IMR-90 (cell line): ENCODE data around the gene ZNF454.

Experiments used
- CEBPB ChIP-seq: IDR thresholded peaks from 2 replicates; pipeline ENCODE4 v1.6.1; 2012; ENCODE audit warnings: low read depth, low read length, improper control_type of control experiment
- FOS ChIP-seq: fragments of 150-350 bp; IDR thresholded peaks from 2 replicates; pipeline ENCODE4 v1.6.1; 2016; ENCODE audit warnings: low read depth, low read length
- MAFK ChIP-seq: IDR thresholded peaks from 2 replicates; pipeline ENCODE4 v1.6.1; 2012; ENCODE audit warnings: low read depth, low read length, improper control_type of control experiment
- MAZ ChIP-seq: IDR thresholded peaks from 2 replicates; pipeline ENCODE4 v1.6.1; 2012; ENCODE audit warnings: low read depth, mild to moderate bottlenecking, low read length, improper control_type of control experiment, moderate library complexity, borderline replicate concordance
- MXI1 ChIP-seq: IDR thresholded peaks from 2 replicates; pipeline ENCODE4 v1.6.1; 2012; ENCODE audit warnings: low read depth, mild to moderate bottlenecking, low read length, moderate library complexity, borderline replicate concordance
- NFE2L2 ChIP-seq: fragments of 150-350 bp; IDR thresholded peaks from 2 replicates; pipeline ENCODE4 v1.6.1; 2016; ENCODE audit warnings: low read depth, mild to moderate bottlenecking, low read length
- POLR2A ChIP-seq: IDR thresholded peaks from 2 replicates; pipeline ENCODE4 v1.6.1; 2012; ENCODE audit warnings: mild to moderate bottlenecking, low read depth, low read length
- RAD21 ChIP-seq: IDR thresholded peaks from 2 replicates; pipeline ENCODE4 v1.6.1; 2012; ENCODE audit warnings: low read length, improper control_type of control experiment
- RCOR1 ChIP-seq: IDR thresholded peaks from 2 replicates; pipeline ENCODE4 v1.6.1; 2012; ENCODE audit warnings: mild to moderate bottlenecking, low read length, improper control_type of control experiment; ENCODE audit not compliant: insufficient replicate concordance
- RFX5 ChIP-seq: IDR thresholded peaks from 2 replicates; pipeline ENCODE4 v1.8.0; 2012; ENCODE audit warnings: low read depth, mild to moderate bottlenecking, low read length, moderate library complexity
- SMC3 ChIP-seq: fragments of 150-350 bp; IDR thresholded peaks from 2 replicates; pipeline ENCODE4 v1.6.1; 2016; ENCODE audit warnings: low read depth, mild to moderate bottlenecking, antibody characterized with exemption, low read length, moderate library complexity
- TF ChIP-seq, protein P1 (sequence below): conservative IDR thresholded peaks from 2 replicates; pipeline ENCODE4 v1.5.1; 2012; ENCODE audit warnings: mild to moderate bottlenecking, low read depth, low read length, improper control_type of control experiment
- TF ChIP-seq, protein P2 (sequence below): fragments of 150-350 bp; IDR thresholded peaks from 2 replicates; pipeline ENCODE4 v1.6.1; 2017; ENCODE audit warnings: mild to moderate bottlenecking, antibody characterized with exemption, low read length, low read depth

DNA sequence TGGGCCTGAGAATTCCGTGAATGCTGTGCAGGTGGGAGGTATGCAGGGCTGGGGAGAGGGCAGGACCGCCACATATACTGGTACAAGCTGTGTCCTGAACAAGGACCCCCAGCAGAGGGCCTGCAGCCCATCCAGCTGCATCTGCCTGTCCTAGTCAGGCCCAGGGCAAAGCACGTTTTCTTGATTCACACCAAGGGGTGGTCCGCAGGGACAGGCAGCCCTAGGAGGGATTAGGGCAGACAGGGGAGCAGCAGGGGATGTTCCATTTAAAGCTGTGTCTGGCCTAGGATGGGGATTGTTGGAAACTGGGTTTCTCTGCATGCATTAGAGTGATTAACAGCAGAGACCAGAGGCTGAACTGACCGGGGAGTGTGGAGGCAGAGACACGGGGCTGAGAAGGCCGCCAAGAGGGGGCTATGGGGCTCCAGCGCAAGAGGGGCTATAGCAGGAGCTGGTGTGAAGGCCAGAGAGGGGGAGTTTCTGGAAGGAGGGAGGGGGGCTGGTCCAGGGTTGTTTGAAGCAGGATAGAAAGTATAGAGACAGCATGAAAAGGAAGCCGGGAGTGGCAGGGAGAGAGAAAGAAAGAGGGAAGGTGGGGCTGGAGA, 51.4 kb downstream of the ZNF454 start:
- TF ChIP-seq, protein P1, sequence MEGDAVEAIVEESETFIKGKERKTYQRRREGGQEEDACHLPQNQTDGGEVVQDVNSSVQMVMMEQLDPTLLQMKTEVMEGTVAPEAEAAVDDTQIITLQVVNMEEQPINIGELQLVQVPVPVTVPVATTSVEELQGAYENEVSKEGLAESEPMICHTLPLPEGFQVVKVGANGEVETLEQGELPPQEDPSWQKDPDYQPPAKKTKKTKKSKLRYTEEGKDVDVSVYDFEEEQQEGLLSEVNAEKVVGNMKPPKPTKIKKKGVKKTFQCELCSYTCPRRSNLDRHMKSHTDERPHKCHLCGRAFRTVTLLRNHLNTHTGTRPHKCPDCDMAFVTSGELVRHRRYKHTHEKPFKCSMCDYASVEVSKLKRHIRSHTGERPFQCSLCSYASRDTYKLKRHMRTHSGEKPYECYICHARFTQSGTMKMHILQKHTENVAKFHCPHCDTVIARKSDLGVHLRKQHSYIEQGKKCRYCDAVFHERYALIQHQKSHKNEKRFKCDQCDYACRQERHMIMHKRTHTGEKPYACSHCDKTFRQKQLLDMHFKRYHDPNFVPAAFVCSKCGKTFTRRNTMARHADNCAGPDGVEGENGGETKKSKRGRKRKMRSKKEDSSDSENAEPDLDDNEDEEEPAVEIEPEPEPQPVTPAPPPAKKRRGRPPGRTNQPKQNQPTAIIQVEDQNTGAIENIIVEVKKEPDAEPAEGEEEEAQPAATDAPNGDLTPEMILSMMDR: no peak
- no peak for TF ChIP-seq MXI1
- TF ChIP-seq POLR2A: no peak
- no peak for TF ChIP-seq RAD21
- no peak for TF ChIP-seq SMC3
- no peak for TF ChIP-seq RCOR1
- TF ChIP-seq FOS: no peak
- TF ChIP-seq MAFK: no peak
- no peak for TF ChIP-seq CEBPB
- no peak for TF ChIP-seq RFX5
- TF ChIP-seq NFE2L2: no peak
- TF ChIP-seq, protein P2, sequence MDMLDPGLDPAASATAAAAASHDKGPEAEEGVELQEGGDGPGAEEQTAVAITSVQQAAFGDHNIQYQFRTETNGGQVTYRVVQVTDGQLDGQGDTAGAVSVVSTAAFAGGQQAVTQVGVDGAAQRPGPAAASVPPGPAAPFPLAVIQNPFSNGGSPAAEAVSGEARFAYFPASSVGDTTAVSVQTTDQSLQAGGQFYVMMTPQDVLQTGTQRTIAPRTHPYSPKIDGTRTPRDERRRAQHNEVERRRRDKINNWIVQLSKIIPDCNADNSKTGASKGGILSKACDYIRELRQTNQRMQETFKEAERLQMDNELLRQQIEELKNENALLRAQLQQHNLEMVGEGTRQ: no peak
- TF ChIP-seq MAZ: no peak
